ENCODE data around the gene PLEKHM3.

GRCh38 chr2:208042041-208042440 lies 16.7 kb upstream of the PLEKHM3 start:
- no peak for TF ChIP-seq CTCF (IDR thresholded peaks at IDR 0.05; ENCODE audit: extremely low read depth in 1 of 2, insufficient read depth in 1 of 2, low read depth in 1 of 2, low read length in 2 of 2)
- TF ChIP-seq FOS (IDR thresholded peaks at IDR 0.05; ENCODE audit: borderline replicate concordance, insufficient read depth, low read length): no peak
- no peak for TF ChIP-seq POLR2A (IDR thresholded peaks at IDR 0.05; ENCODE audit: low read depth, low read length)
- no peak for TF ChIP-seq EZH2 (IDR thresholded peaks at IDR 0.05; ENCODE audit: borderline replicate concordance, low read depth, low read length, severe bottlenecking)
- no peak for TF ChIP-seq GATA2 (IDR thresholded peaks at IDR 0.05; ENCODE audit: insufficient read depth, insufficient read length, low read depth, low read length)
